Neural progenitor cell (in vitro differentiated cells): Measurements from ENCODE around the gene ADM2. TPM values are rescaled to one million over a fixed set of nuclear protein-coding genes. Genes with fewer than 3 reads are reported as not detected.

Source experiments
- DNase-seq: peaks from one replicate; pipeline ENCODE4 v3.0.0-alpha.2; 2016; ENCODE audit warnings: low spot score
- H2AFZ ChIP-seq: fragments of 200-600 bp; sonication (generic); replicated peaks from 2 replicates; pipeline ENCODE4 v1.6.1; 2016; ENCODE audit warnings: antibody characterized with exemption
- H3F3A ChIP-seq: fragments of 200-600 bp; sonication (generic); 2 replicates; pipeline ENCODE4 v1.6.1; 2016; ENCODE audit warnings: antibody characterized with exemption, low read depth
- H3K27ac ChIP-seq: fragments of 200-600 bp; sonication (generic); 2 replicates; pipeline ENCODE4 v1.5.1; 2016; ENCODE audit warnings: mild to moderate bottlenecking
- H3K27me3 ChIP-seq: fragments of 200-600 bp; sonication (generic); 2 replicates; pipeline ENCODE4 v1.6.1; 2016; ENCODE audit warnings: mild to moderate bottlenecking, moderate library complexity
- H3K36me3 ChIP-seq: fragments of 200-600 bp; sonication (generic); 2 replicates; pipeline ENCODE4 v1.5.1; 2016
- H3K4me1 ChIP-seq: fragments of 200-600 bp; sonication (generic); 2 replicates; pipeline ENCODE4 v1.6.1; 2016; ENCODE audit warnings: mixed run types
- H3K4me2 ChIP-seq: fragments of 200-600 bp; sonication (generic); 2 replicates; pipeline ENCODE4 v1.6.1; 2016
- H3K4me3 ChIP-seq: fragments of 200-600 bp; sonication (generic); 2 replicates; pipeline ENCODE4 v1.5.1; 2016
- H3K79me2 ChIP-seq: fragments of 200-600 bp; sonication (generic); 2 replicates; pipeline ENCODE4 v1.6.1; 2016; ENCODE audit warnings: low read depth
- H3K9ac ChIP-seq: fragments of 200-600 bp; sonication (generic); 2 replicates; pipeline ENCODE4 v1.6.1; 2016
- H3K9me3 ChIP-seq: fragments of 200-600 bp; sonication (generic); 2 replicates; pipeline ENCODE4 v1.5.1; 2016; ENCODE audit warnings: low read depth
- H4K20me1 ChIP-seq: fragments of 200-600 bp; sonication (generic); 2 replicates; pipeline ENCODE4 v1.6.1; 2016; ENCODE audit warnings: low read depth
- H3K27ac Mint-ChIP-seq: 3 replicates; pipeline ENCODE4 v1.8.0; 2021; ENCODE audit warnings: mixed read lengths
- H3K27me3 Mint-ChIP-seq: 2 replicates; pipeline ENCODE4 v1.8.0; 2022; ENCODE audit warnings: low read depth, mild to moderate bottlenecking, inconsistent platforms, moderate library complexity, mixed read lengths; ENCODE audit not compliant: insufficient read depth
- H3K36me3 Mint-ChIP-seq: 3 replicates; pipeline ENCODE4 v1.8.0; 2021; ENCODE audit warnings: mixed read lengths
- H3K4me1 Mint-ChIP-seq: 3 replicates; pipeline ENCODE4 v1.8.0; 2021; ENCODE audit warnings: mixed read lengths
- H3K4me3 Mint-ChIP-seq: 3 replicates; pipeline ENCODE4 v1.8.0; 2021; ENCODE audit warnings: mild to moderate bottlenecking, moderate library complexity, mixed read lengths
- H3K9me3 Mint-ChIP-seq: 3 replicates; pipeline ENCODE4 v1.8.0; 2020; ENCODE audit warnings: mixed read lengths
- CTCF ChIP-seq: fragments of 200-600 bp; sonication (generic); IDR thresholded peaks from 2 replicates; pipeline ENCODE4 v1.5.1; 2017; ENCODE audit warnings: antibody characterized with exemption, mild to moderate bottlenecking
- EZH2 ChIP-seq: fragments of 200-600 bp; sonication (generic); IDR thresholded peaks from 2 replicates; pipeline ENCODE4 v1.6.1; 2017; ENCODE audit warnings: antibody characterized with exemption, mild to moderate bottlenecking, moderate library complexity
- EZH2phosphoT487 ChIP-seq: fragments of 200-600 bp; sonication (generic); IDR thresholded peaks from 2 replicates; pipeline ENCODE4 v1.6.1; 2017; ENCODE audit warnings: antibody characterized with exemption
- total RNA-seq: library from RNA; depleted of rRNA; stranded (reverse); fragments of >200 nt; gene quantifications from 2 replicates; pipeline ENCODE4 v1.2.3, GENCODE V29; 2015; ENCODE audit warnings: low replicate concordance

ADM2 gene
- total RNA-seq, 1 donor from 2014 or later: 0.13 TPM

GRCh38 chr22:50470491-50470890 is 10.9 kb upstream of the ADM2 start:
- H3K4me2 ChIP-seq: no peak overlapping the region
- H3K4me1 ChIP-seq: peaks cover 14% of the 10 kb centered on the region
- H3K9me3 ChIP-seq: no peaks in the 10 kb centered on the region
- Mint-ChIP-seq H3K4me1 (peaks cover 19% of the 10 kb centered on the region), H3K9me3 (no peaks in the 10 kb centered on the region), H3K4me3 (no peak overlapping the region), H3K27me3 (peaks cover 1% of the 10 kb centered on the region), H3K36me3 (peaks cover 6% of the 10 kb centered on the region), H3K27ac (peak overlapping the region; percentile 37)
- H3K27me3 ChIP-seq: no peaks in the 10 kb centered on the region
- H3K9ac ChIP-seq: no peak overlapping the region
- H3K27ac ChIP-seq: no peak overlapping the region
- no peaks in the 10 kb centered on the region for H3F3A ChIP-seq
- H3K4me3 ChIP-seq: no peak overlapping the region
- TF ChIP-seq CTCF (no peak), EZH2 (no peak), EZH2phosphoT487 (no peak)
- no peak for DNase-seq
- no peaks in the 10 kb centered on the region for H3K36me3 ChIP-seq
- no peak overlapping the region for H2AFZ ChIP-seq
- H3K79me2 ChIP-seq: peaks cover 65% of the 10 kb centered on the region
- H4K20me1 ChIP-seq: peaks cover 77% of the 10 kb centered on the region

GRCh38 chr22:50471197-50471847 is 10.0 kb upstream of the ADM2 start:
- no peak overlapping the region for H3K27ac Mint-ChIP-seq

GRCh38 chr22:50471962-50472361 is 9.4 kb upstream of the ADM2 start:
- Histone ChIP-seq H3K36me3 (no peaks in the 10 kb centered on the region), H3K27me3 (no peaks in the 10 kb centered on the region), H3K9me3 (no peaks in the 10 kb centered on the region), H3K9ac (no peak overlapping the region), H3K4me1 (peaks cover 15% of the 10 kb centered on the region), H3K79me2 (peaks cover 65% of the 10 kb centered on the region), H3K27ac (no peak overlapping the region), H3K4me3 (no peak overlapping the region), H3F3A (no peaks in the 10 kb centered on the region), H2AFZ (no peak overlapping the region), H4K20me1 (peaks cover 75% of the 10 kb centered on the region), H3K4me2 (no peak overlapping the region)
- Mint-ChIP-seq H3K9me3 (no peaks in the 10 kb centered on the region), H3K4me3 (peak overlapping the region; percentile 61), H3K36me3 (peaks cover under 1% of the 10 kb centered on the region), H3K4me1 (peaks cover 20% of the 10 kb centered on the region), H3K27ac (no peak overlapping the region), H3K27me3 (peaks cover 8% of the 10 kb centered on the region)
- TF ChIP-seq EZH2phosphoT487 (no peak), CTCF (no peak), EZH2 (no peak)
- DNase-seq: no peak

More at GRCh38 chr22:50471197-50471847, 10.0 kb upstream of the ADM2 start:
- Histone ChIP-seq H3K4me1 (peaks cover 15% of the 10 kb centered on the region), H3K4me3 (no peak overlapping the region), H2AFZ (no peak overlapping the region), H3K79me2 (peaks cover 65% of the 10 kb centered on the region), H3K36me3 (no peaks in the 10 kb centered on the region), H3K27me3 (no peaks in the 10 kb centered on the region), H3K9me3 (no peaks in the 10 kb centered on the region), H4K20me1 (peaks cover 77% of the 10 kb centered on the region), H3K9ac (no peak overlapping the region), H3K27ac (no peak overlapping the region), H3K4me2 (no peak overlapping the region), H3F3A (no peaks in the 10 kb centered on the region)
- peaks cover 3% of the 10 kb centered on the region for H3K27me3 Mint-ChIP-seq
- DNase-seq: no peak
- TF ChIP-seq EZH2phosphoT487 (no peak), EZH2 (no peak), CTCF (no peak)
- no peak overlapping the region for H3K4me3 Mint-ChIP-seq
- H3K36me3 Mint-ChIP-seq: peaks cover 5% of the 10 kb centered on the region
- H3K9me3 Mint-ChIP-seq: no peaks in the 10 kb centered on the region
- peaks cover 20% of the 10 kb centered on the region for H3K4me1 Mint-ChIP-seq
